ENCODE data around the gene ACTN2.
A peak's percentile ranks its signal among the peaks of the same experiment; 100 is the strongest.
"Not testable (repeated sequence)": the region's sequence is repeated elsewhere in the genome, so short reads cannot be mapped to it uniquely, and the experiment has no call there.

The ACTN2 gene

GRCh38 chr1:236663934-236664333, 22.4 kb upstream of the ACTN2 start (continued):
- TF ChIP-seq SNAI2 (CRISPR knock-in tag; IDR thresholded peaks at IDR 0.05) = no peak
- TF ChIP-seq OSR1 (CRISPR knock-in tag; IDR thresholded peaks at IDR 0.05) = no peak

- ATAC-seq = not testable (repeated sequence)
Observed at GRCh38 chr1:236668909-236669308, 17.4 kb upstream of the ACTN2 start.

- ATAC-seq = no peak
- no peak for TF ChIP-seq ESRRG (CRISPR knock-in tag; IDR thresholded peaks at IDR 0.05)
Observed at GRCh38 chr1:236670060-236670459, 16.2 kb upstream of the ACTN2 start.

DNA sequence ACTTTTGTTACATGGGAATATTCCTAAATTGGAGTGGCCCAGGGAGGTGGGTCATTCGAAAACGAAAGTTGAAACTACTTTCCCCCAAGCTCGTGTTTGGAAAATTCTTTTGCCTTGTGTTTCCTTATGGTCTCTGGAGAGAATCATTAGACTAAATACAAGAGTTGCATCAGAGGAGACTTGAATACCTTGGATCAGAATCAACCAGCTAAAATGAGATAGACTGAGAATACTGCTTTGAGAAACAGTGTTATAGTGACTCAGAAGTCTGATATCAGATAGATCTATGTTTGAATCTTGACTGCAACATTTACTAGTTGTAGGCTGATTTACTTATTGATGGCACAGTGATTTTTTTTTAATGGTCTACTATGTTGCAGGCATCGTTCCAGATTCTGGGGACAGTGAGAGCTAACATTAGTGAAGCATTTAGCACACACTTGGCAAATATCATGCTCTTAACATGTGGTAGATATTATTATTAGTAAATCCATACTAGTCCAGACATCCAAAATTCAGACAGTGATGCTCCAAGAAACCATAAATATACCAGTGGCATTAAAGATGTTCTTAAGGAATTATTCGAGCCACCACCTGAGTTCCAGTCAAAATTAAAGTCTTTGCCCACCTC, 12.9 kb upstream of the ACTN2 start:
- TF ChIP-seq ZNF70 (CRISPR knock-in tag; IDR thresholded peaks at IDR 0.05) = no peak
- TF ChIP-seq ISL1 (CRISPR knock-in tag; IDR thresholded peaks at IDR 0.05) = 0 out of 2 replicates have a peak, but pooled peaks have one; percentile 19
- ATAC-seq = no peak

DNA sequence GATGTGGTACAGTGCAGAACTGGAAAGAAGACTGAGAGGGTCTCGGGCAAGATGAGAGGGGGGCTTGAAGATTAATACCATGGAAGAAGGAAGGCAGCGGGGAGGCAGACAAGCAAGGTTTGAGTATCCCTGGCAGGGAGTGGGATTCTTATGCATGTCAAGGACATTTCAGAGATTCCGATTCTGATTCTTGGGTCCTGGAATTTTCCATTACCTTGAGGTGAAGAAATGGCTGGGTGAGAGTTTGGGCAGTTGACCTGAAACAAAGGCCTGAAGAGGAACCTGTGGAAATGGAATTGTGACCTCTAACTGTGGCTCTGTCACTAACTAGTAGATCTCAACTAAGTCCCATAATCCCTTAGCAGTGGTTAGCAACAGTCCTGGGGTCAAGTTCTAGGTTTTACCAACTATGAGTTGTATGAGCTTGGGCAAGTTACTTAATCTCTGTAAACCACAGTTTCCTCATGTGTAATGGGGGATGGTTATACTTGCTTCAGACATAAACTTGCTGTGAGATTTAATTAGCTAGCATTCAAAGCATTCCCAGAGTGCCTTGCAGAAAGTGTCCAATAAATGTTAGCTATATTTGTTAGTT, 8.6 kb upstream of the ACTN2 start:
- ATAC-seq = no peak
- no peak for TF ChIP-seq PPARA (CRISPR knock-in tag; IDR thresholded peaks at IDR 0.05; ENCODE audit: borderline replicate concordance)
- no peak for TF ChIP-seq CREB5 (CRISPR knock-in tag; IDR thresholded peaks at IDR 0.05; ENCODE audit: low read depth)
- TF ChIP-seq SNAI2 (CRISPR knock-in tag; IDR thresholded peaks at IDR 0.05) = no peak
- TF ChIP-seq ESRRG (CRISPR knock-in tag; IDR thresholded peaks at IDR 0.05) = no peak
- no peak for TF ChIP-seq TOX (CRISPR knock-in tag; IDR thresholded peaks at IDR 0.05; ENCODE audit: borderline replicate concordance)
- TF ChIP-seq CSDC2 (CRISPR knock-in tag; IDR thresholded peaks at IDR 0.05) = no peak
- TF ChIP-seq ZNF8 (CRISPR knock-in tag; IDR thresholded peaks at IDR 0.05) = no peak
- TF ChIP-seq ARNTL (CRISPR knock-in tag; IDR thresholded peaks at IDR 0.05; ENCODE audit: borderline replicate concordance, low read depth) = no peak
- no peak for TF ChIP-seq POU6F1 (CRISPR knock-in tag; IDR thresholded peaks at IDR 0.05; ENCODE audit: borderline replicate concordance, low read depth)
- TF ChIP-seq, protein P1, sequence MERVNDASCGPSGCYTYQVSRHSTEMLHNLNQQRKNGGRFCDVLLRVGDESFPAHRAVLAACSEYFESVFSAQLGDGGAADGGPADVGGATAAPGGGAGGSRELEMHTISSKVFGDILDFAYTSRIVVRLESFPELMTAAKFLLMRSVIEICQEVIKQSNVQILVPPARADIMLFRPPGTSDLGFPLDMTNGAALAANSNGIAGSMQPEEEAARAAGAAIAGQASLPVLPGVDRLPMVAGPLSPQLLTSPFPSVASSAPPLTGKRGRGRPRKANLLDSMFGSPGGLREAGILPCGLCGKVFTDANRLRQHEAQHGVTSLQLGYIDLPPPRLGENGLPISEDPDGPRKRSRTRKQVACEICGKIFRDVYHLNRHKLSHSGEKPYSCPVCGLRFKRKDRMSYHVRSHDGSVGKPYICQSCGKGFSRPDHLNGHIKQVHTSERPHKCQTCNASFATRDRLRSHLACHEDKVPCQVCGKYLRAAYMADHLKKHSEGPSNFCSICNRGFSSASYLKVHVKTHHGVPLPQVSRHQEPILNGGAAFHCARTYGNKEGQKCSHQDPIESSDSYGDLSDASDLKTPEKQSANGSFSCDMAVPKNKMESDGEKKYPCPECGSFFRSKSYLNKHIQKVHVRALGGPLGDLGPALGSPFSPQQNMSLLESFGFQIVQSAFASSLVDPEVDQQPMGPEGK (CRISPR knock-in tag; IDR thresholded peaks at IDR 0.05; ENCODE audit: borderline replicate concordance) = no peak
- no peak for TF ChIP-seq ZNF565 (CRISPR knock-in tag; conservative IDR thresholded peaks at IDR 0.05; ENCODE audit: low read depth)
- TF ChIP-seq TSHZ2 (CRISPR knock-in tag; IDR thresholded peaks at IDR 0.05) = no peak
- no peak for TF ChIP-seq ZFP3 (CRISPR knock-in tag; IDR thresholded peaks at IDR 0.05)
- no peak for TF ChIP-seq ZC3H10 (CRISPR knock-in tag; IDR thresholded peaks at IDR 0.05)
- TF ChIP-seq, protein P2, sequence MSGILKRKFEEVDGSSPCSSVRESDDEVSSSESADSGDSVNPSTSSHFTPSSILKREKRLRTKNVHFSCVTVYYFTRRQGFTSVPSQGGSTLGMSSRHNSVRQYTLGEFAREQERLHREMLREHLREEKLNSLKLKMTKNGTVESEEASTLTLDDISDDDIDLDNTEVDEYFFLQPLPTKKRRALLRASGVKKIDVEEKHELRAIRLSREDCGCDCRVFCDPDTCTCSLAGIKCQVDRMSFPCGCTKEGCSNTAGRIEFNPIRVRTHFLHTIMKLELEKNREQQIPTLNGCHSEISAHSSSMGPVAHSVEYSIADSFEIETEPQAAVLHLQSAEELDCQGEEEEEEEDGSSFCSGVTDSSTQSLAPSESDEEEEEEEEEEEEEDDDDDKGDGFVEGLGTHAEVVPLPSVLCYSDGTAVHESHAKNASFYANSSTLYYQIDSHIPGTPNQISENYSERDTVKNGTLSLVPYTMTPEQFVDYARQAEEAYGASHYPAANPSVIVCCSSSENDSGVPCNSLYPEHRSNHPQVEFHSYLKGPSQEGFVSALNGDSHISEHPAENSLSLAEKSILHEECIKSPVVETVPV (CRISPR knock-in tag; IDR thresholded peaks at IDR 0.05) = no peak
- TF ChIP-seq RARB (CRISPR knock-in tag; IDR thresholded peaks at IDR 0.05) = no peak
- no peak for TF ChIP-seq ZNF70 (CRISPR knock-in tag; IDR thresholded peaks at IDR 0.05)
- no peak for TF ChIP-seq ZFP30 (CRISPR knock-in tag; IDR thresholded peaks at IDR 0.05)
- TF ChIP-seq TCF4 (CRISPR knock-in tag; IDR thresholded peaks at IDR 0.05; ENCODE audit: borderline replicate concordance) = no peak
- TF ChIP-seq ISL1 (CRISPR knock-in tag; IDR thresholded peaks at IDR 0.05) = no peak
